Lung (tissue), 16 donors: Measurements from ENCODE around the gene ZNF891. TPM values are rescaled to one million over a fixed set of nuclear protein-coding genes. Genes with fewer than 3 reads are reported as not detected.
A peak's percentile ranks its signal among the peaks of the same experiment; 100 is the strongest.

ENCODE experiments used
- ATAC-seq: fragments of 200-7000 bp; cut with Tn5 transposase; one replicate; pipeline ENCODE4 v1.9.1; 2020; ENCODE audit warnings: moderate number of reproducible peaks; ENCODE audit not compliant: insufficient read depth, low FRiP score
- DNase-seq, 3 donors: peaks; one replicate each; pipeline ENCODE4 v3.0.0-alpha.2; 2013 to 2017
- H3K27ac ChIP-seq, 2 donors: one replicate each; pipeline ENCODE4 v1.5.1; 2013; ENCODE audit warnings: mild to moderate bottlenecking in 2 of 2, moderate library complexity in 2 of 2, control low read depth in 1 of 2, inconsistent platforms in 1 of 2, low read depth in 1 of 2, low read length in 1 of 2
- H3K27me3 ChIP-seq, 3 donors: one replicate each; pipeline ENCODE4 v1.5.1; 2013; ENCODE audit warnings: low read length in 2 of 3; ENCODE audit not compliant: control insufficient read depth in 3 of 3, insufficient read depth in 3 of 3
- H3K36me3 ChIP-seq, 4 donors: one replicate each; pipeline ENCODE4 v1.5.1; 2013; ENCODE audit warnings: low read length in 4 of 4, mild to moderate bottlenecking in 1 of 4, moderate library complexity in 1 of 4; ENCODE audit not compliant: control insufficient read depth in 4 of 4, insufficient read depth in 4 of 4
- H3K4me1 ChIP-seq, 5 donors: one replicate each; pipeline ENCODE4 v1.5.1; 2013; ENCODE audit warnings: low read length in 5 of 5, mild to moderate bottlenecking in 2 of 5, moderate library complexity in 1 of 5; ENCODE audit not compliant: control insufficient read depth in 5 of 5, insufficient read depth in 5 of 5
- H3K4me3 ChIP-seq: one replicate; pipeline ENCODE4 v1.5.1; 2013; ENCODE audit warnings: mild to moderate bottlenecking, control low read depth, moderate library complexity
- H3K9ac ChIP-seq, 2 donors: one replicate each; pipeline ENCODE4 v1.5.1; 2013; ENCODE audit warnings: low read length in 2 of 2, control low read depth in 1 of 2; ENCODE audit not compliant: insufficient read depth in 1 of 2
- H3K9me3 ChIP-seq, 4 donors: one replicate each; pipeline ENCODE4 v1.5.1; 2013; ENCODE audit warnings: low read length in 3 of 4, mild to moderate bottlenecking in 1 of 4, moderate library complexity in 1 of 4; ENCODE audit not compliant: control insufficient read depth in 4 of 4, insufficient read depth in 3 of 4
- WGBS, 2 donors: extraction: QIAGEN DNeasy Blood & Tissue Kit; methylation state at CpG; one replicate each; pipeline ENCODE4 v1.1.7; 2013; 5-methylcytosine and 5-hydroxymethylcytosine counted together
- long read RNA-seq, 5 donors: transcript quantifications; one replicate each; lab custom pipeline, GENCODE V29; 2026
- polyA plus RNA-seq, 2 donors: library from polyadenylated mRNA; stranded (reverse); fragments of 200-250 nt; gene quantifications; one replicate each; pipeline ENCODE4 v1.2.1, GENCODE V29; 2013
- total RNA-seq, 2 donors: library from RNA; depleted of rRNA in 1 of 2; stranded (reverse); fragments of >200 nt in 1 of 2; gene quantifications; one replicate each; pipeline ENCODE4 v1.2.1, GENCODE V29; 2014 to 2021
- TF ChIP-seq, protein P1 (sequence below): IDR thresholded peaks from 2 replicates; pipeline ENCODE4 v1.5.1; 2012; ENCODE audit warnings: mild to moderate bottlenecking; ENCODE audit errors: control extremely low read depth, extremely low read depth
- donor health status: control.
- donor health status: control.
- donor health status: Bipolar disorder and iron deficiency.
- donor health status: healthy.
- donor health status: DM: yes; HTN: yes; CAD: no.

ZNF891 gene
- total RNA-seq (1 to 10 TPM; 1.3 to 6.2 TPM), polyA plus RNA-seq (under 1 TPM; 0.26 to 0.93 TPM)
- long read RNA-seq, donor 1, full-length matches to known transcripts, result 3 of 3 reads
- long read RNA-seq, donor 1, partial matches to known transcripts, result 0 of 3 reads
- long read RNA-seq, donor 1, other reads (novel, unspliced or antisense), result 0 of 3 reads
- long read RNA-seq, donor 2, full-length matches to known transcripts, result 2 of 2 reads
- long read RNA-seq, donor 2, partial matches to known transcripts, result 0 of 2 reads
- long read RNA-seq, donor 2, other reads (novel, unspliced or antisense), result 0 of 2 reads
- long read RNA-seq, donor 3, full-length matches to known transcripts, result 1 of 1 reads
- long read RNA-seq, donor 3, partial matches to known transcripts, result 0 of 1 reads
- long read RNA-seq, donor 3, other reads (novel, unspliced or antisense), result 0 of 1 reads
- long read RNA-seq, donor 4, full-length matches to known transcripts, result 3 of 3 reads
- long read RNA-seq, donor 4, partial matches to known transcripts, result 0 of 3 reads
- long read RNA-seq, donor 4, other reads (novel, unspliced or antisense), result 0 of 3 reads
- long read RNA-seq, donor 5, full-length matches to known transcripts, result 3 of 3 reads
- long read RNA-seq, donor 5, partial matches to known transcripts, result 0 of 3 reads
- long read RNA-seq, donor 5, other reads (novel, unspliced or antisense), result 0 of 3 reads

DNA sequence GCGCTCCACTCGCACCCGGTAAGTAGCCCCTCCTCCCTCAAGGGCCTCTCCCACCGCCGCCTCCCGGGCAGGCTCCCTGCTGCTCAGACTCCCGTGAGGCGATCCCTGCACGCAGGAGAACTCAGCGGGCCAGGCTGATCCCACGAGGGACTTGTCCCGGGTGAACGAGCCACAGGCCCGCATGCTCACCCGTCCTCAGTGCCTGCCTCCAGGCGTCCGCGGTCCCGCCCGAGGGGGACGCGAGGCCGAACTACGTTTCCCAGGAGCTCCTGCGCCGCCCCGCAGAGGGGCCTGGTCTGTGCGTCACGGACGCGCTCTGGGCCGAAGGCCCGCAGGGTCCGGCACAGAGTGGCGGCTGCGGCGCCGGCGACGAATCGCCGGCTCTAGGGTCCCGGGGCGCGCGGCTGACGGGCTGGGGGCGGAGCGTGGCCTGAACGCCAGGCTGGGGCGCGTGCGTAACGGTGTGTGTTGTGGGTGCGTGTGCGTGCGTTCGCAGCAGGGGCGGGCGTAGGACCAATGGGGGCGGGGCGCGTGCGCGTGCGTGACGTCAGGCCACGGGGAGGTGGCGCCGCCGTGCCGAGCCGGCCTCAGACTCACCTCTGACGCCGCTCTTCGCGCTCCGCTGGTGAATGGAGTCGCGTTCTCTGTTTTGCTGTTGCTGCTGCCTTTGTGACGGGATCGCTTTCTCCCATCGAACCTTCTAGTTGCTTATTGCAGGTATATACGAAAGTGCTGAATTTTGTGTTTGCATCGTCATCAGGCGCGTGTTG is at the start of gene ZNF891, which contains the start of gene ZNF10:
TSS of gene ZNF891 (minus strand) at position 237 of the 770 bp plus-strand sequence. CDS start 8,356 bp downstream, outside the sequence.
TSS of gene ZNF10 (plus strand) at position 590 of the 770 bp plus-strand sequence. CDS start 13,866 bp downstream, outside the sequence.
- Histone ChIP-seq H3K27me3 (no peaks in the 10 kb centered on the region), H3K4me1 (peaks cover 0 to 7% (median 0%) of the 10 kb centered on the region in 5 donors), H3K4me3 (peak within 1 kb of the TSS; percentile 79), H3K27ac (peak within 1 kb of the TSS; percentile 85 to 95), H3K9ac (peak within 1 kb of the TSS; percentile 88 to 100), H3K9me3 (peaks cover 12 to 35% (median 28%) of the 10 kb centered on the region in 4 donors), H3K36me3 (peaks cover 3 to 36% (median 26%) of the 10 kb centered on the region in 4 donors)
- peak; percentile 97 for ATAC-seq
- WGBS, 2 donors, result 0% methylated on average over 87 of the region's 87 CpGs
- TF ChIP-seq, protein P1, sequence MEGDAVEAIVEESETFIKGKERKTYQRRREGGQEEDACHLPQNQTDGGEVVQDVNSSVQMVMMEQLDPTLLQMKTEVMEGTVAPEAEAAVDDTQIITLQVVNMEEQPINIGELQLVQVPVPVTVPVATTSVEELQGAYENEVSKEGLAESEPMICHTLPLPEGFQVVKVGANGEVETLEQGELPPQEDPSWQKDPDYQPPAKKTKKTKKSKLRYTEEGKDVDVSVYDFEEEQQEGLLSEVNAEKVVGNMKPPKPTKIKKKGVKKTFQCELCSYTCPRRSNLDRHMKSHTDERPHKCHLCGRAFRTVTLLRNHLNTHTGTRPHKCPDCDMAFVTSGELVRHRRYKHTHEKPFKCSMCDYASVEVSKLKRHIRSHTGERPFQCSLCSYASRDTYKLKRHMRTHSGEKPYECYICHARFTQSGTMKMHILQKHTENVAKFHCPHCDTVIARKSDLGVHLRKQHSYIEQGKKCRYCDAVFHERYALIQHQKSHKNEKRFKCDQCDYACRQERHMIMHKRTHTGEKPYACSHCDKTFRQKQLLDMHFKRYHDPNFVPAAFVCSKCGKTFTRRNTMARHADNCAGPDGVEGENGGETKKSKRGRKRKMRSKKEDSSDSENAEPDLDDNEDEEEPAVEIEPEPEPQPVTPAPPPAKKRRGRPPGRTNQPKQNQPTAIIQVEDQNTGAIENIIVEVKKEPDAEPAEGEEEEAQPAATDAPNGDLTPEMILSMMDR, result no peak
- DNase-seq, result peak; percentile 97 to 98 (median 98)

DNA sequence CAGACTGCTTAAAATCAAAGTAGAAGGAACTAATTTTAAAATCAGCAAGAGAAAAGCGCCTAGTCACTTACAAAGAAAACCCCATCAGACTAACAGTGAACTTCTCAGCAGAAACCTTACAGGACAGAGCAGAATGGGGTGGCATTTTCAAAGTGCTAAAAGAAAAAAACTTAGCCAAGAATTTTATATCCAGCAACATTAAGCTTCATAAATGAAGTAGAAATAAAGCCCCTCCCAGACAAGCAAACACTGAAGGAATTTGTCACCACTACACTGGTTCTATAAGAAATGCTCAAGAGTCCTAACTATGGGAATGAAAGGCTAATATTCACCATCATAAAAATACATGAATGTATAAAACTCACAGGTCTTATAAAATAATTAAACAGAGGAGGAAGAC is 44.8 kb upstream of the ZNF891 start:
- WGBS, 2 donors, result 71 to 80% methylated on average over 1 of the region's 1 CpG

DNA sequence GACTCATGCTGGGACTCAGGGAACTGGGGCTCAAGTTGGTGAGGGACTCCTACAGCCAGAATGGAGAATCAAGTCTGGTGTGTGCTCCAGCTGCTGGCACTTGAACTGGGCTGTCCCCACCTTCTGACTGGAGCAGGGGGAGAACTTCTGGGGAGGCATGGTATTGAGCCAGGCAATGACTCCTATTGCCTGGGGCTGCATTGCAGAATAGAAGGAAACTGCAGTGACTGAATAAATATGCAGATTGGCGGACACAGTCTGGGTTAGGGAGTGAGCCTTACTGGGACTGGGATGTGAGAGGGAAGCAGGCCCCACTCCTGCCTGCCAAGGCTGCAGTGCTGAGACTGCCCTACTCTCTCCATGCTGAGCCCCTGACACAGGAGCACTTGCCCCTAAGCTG is 42.4 kb upstream of the ZNF891 start:
- Histone ChIP-seq H3K36me3 (no peaks in the 10 kb centered on the region), H3K27me3 (no peaks in the 10 kb centered on the region), H3K27ac (no peak overlapping the region), H3K4me3 (no peak overlapping the region), H3K9me3 (peaks cover 0 to 31% (median 18%) of the 10 kb centered on the region in 4 donors), H3K4me1 (no peaks in the 10 kb centered on the region), H3K9ac (no peak overlapping the region)
- 88 to 100% methylated on average over 1 of the region's 1 CpG for WGBS, 2 donors
- DNase-seq (no peak), ATAC-seq (no peak)
- TF ChIP-seq, protein P1, result no peak

More for the DNA sequence above, 44.8 kb upstream of the ZNF891 start:
- no peak overlapping the region for H3K4me3 ChIP-seq
- H3K27ac ChIP-seq, result no peak overlapping the region
- H3K9me3 ChIP-seq, result peaks cover 0 to 32% (median 17%) of the 10 kb centered on the region in 4 donors
- ATAC-seq, result no peak
- H3K4me1 ChIP-seq, result no peaks in the 10 kb centered on the region
- H3K36me3 ChIP-seq, result no peaks in the 10 kb centered on the region
- no peak for DNase-seq
- TF ChIP-seq, protein P1, result no peak
- H3K9ac ChIP-seq, result no peak overlapping the region
- no peaks in the 10 kb centered on the region for H3K27me3 ChIP-seq
